GM23248 (cell line): ENCODE measurements around the gene IP6K3.

ENCODE experiments used
- EZH2 ChIP-seq: fragments of 200-600 bp; sonication (generic); IDR thresholded peaks from 2 replicates; pipeline ENCODE4 v1.6.1; 2018; ENCODE audit warnings: antibody characterized with exemption, mild to moderate bottlenecking; ENCODE audit not compliant: insufficient read depth, poor library complexity, severe bottlenecking
- EZH2phosphoT487 ChIP-seq: fragments of 200-600 bp; sonication (generic); IDR thresholded peaks from 2 replicates; pipeline ENCODE4 v1.6.1; 2018; ENCODE audit warnings: antibody characterized with exemption, moderate library complexity, mild to moderate bottlenecking, low read depth; ENCODE audit not compliant: insufficient read depth

- TF ChIP-seq EZH2 (no peak), EZH2phosphoT487 (no peak)
Observed at GRCh38 chr6:33686981-33687975, 59.4 kb downstream of the IP6K3 start.
